ENCODE data around the gene ANKRD31.
A peak's percentile ranks its signal among the peaks of the same experiment; 100 is the strongest.
"Not testable (repeated sequence)": the region's sequence is repeated elsewhere in the genome, so short reads cannot be mapped to it uniquely, and the experiment has no call there.

Gene ANKRD31

DNA sequence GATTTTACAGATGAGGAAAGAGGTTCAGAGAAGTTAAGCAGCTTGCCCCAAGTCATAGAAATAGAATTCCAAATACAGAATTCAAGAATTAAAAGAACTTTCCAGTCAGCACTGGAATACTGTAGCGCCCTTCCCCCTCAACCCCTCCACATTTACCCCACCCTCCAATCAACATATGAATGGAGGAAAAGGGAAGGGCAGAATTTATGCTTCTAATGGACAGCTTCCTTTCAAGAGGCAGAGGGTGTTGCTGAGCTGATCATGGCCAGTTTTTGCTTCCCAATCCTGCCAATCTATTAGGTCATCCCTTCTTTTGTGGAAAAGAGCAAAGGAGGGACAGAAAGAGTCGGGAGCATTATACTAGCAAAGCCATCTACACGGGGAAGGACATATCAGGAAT is 39.1 kb upstream of the ANKRD31 start:
- DNase-seq (ENCODE audit: low read depth): no peak
- H3K4me3 ChIP-seq (ENCODE audit: low read depth, low read length): no peak overlapping the region
- TF ChIP-seq, protein P1, sequence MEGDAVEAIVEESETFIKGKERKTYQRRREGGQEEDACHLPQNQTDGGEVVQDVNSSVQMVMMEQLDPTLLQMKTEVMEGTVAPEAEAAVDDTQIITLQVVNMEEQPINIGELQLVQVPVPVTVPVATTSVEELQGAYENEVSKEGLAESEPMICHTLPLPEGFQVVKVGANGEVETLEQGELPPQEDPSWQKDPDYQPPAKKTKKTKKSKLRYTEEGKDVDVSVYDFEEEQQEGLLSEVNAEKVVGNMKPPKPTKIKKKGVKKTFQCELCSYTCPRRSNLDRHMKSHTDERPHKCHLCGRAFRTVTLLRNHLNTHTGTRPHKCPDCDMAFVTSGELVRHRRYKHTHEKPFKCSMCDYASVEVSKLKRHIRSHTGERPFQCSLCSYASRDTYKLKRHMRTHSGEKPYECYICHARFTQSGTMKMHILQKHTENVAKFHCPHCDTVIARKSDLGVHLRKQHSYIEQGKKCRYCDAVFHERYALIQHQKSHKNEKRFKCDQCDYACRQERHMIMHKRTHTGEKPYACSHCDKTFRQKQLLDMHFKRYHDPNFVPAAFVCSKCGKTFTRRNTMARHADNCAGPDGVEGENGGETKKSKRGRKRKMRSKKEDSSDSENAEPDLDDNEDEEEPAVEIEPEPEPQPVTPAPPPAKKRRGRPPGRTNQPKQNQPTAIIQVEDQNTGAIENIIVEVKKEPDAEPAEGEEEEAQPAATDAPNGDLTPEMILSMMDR (IDR thresholded peaks at IDR 0.05; ENCODE audit: low read depth, low read length, missing control alignments): no peak

DNA sequence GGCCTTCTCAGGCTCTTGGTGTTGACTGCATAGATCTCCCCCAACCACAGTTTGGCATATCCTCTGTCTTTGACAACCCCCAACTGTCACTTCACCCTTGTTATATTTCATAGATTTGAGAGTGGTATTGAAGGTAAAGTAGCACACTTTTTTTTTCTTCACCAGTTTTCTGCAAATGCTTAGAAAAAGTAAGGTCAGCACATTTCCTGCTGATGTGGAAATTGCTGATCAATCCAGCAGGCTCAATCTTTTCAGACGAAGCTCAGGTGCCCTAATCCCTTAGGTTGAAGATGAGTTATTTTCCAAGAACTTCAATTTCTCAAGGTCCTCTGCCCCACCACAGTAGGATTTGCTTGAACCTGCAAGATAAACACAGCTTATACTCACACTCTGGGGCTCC is 38.5 kb upstream of the ANKRD31 start:
- TF ChIP-seq, protein P1 (IDR thresholded peaks at IDR 0.05; ENCODE audit: low read depth, low read length, missing control alignments): no peak
- DNase-seq (ENCODE audit: low read depth): no peak

DNA sequence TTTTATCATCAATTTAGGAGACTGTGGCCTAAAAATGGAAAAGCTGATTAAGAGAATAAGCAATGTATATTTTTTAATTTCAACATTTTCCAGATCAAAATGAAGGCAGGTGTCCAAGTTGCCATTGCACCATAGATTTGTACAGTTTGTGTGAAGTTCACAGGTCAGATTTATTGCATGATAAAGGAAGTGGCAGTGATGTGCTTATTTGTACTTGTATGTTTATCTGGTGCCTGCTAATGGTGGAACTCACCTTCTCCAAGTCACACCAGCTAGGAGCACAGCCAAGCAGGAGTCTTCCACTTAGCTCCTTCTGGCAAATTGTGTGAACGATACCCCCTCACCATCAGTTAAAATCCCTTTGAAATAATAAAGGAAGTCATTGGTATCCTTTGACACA is 37.8 kb upstream of the ANKRD31 start:
- H3K4me3 ChIP-seq (ENCODE audit: low read depth, low read length): no peak overlapping the region
- TF ChIP-seq, protein P1 (IDR thresholded peaks at IDR 0.05; ENCODE audit: low read depth, low read length, missing control alignments): no peak
- no peak for DNase-seq (ENCODE audit: low read depth)

More for the DNA sequence above, 38.5 kb upstream of the ANKRD31 start:
- no peak overlapping the region for H3K4me3 ChIP-seq (ENCODE audit: low read depth, low read length)

DNA sequence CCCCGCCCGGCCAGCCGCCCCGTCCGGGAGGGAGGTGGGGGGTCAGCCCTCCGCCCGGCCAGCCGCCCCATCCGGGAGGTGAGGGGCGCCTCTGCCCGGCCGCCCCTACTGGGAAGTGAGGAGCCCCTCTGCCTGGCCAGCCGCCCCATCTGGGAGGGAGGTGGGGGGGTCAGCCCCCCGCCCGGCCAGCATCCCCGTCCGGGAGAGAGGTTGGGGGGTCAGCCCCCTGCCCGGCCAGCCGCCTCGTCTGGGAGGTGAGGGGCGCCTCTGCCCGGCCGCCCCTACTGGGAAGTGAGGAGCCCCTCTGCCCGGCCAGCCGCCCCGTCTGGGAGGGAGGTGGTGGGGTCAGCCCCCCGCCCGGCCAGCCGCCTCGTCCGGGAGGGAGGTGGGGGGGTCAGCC is 33.9 kb upstream of the ANKRD31 start:
- not testable (repeated sequence) for H3K4me3 ChIP-seq (ENCODE audit: low read depth, low read length); DNase-seq (ENCODE audit: low read depth)

DNA sequence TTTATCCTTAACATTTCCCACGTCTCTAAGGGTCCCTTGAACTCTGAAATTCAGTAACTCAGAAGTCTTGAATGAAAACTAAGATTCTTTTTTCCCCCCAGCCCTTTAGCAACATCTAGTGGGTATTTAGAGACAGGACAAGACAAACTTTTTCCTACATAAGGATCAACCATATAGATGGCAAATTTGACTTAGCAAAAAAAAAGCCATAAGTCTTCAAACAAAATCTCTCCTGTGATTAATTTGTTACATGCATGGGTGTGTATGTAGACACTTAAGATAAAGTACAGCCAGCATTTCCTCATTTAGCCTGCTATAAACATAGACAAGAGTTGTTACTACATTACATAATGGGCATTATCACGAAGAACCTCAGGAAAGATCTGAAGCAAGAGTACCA is 29.1 kb upstream of the ANKRD31 start:
- no peak for DNase-seq (ENCODE audit: low read depth)
- H3K4me3 ChIP-seq (ENCODE audit: low read depth, low read length): no peak overlapping the region
- TF ChIP-seq, protein P1 (IDR thresholded peaks at IDR 0.05; ENCODE audit: low read depth, low read length, missing control alignments): peak; percentile 37

DNA sequence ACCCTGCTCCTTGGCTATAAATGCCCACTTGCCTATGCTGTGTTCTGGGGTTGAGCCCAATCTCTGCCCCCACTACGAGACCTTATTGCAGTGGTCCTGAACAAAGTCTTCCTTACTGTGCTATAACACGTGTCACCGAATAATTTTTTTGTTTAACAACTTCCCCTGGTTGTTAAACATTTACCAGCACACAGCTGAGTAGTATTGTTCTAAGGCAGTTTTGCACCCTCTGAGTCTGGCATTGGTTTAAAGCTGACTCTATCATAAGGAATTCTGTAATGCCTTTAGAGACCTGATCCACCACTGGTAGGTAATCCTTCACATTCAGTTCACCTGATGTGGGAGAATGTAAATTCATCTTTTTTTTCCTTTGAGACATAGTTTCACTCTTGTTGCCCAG is 25.6 kb upstream of the ANKRD31 start:
- DNase-seq (ENCODE audit: low read depth): no peak
- TF ChIP-seq, protein P1 (IDR thresholded peaks at IDR 0.05; ENCODE audit: low read depth, low read length, missing control alignments): no peak
- H3K4me3 ChIP-seq (ENCODE audit: low read depth, low read length): no peak overlapping the region

DNA sequence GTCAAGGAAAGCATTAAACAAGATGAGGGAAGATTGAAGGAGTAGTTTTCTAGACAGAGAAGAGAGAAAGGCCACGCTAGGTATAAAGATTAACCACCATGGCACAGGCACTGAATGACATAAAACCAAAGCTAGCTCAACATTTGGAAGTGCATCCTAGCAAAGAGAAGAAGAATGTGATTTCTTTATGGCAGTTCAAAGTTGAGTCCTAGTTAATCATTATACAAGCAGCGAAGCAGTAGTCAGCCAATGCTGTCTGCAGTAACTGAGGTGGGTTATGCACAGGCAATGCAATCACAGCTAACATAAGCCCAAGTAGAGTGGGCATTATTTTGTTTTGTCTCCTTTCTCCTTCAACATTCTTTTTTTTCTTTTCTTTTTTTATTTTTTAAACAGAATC is 24.0 kb upstream of the ANKRD31 start:
- no peak overlapping the region for H3K4me3 ChIP-seq (ENCODE audit: low read depth, low read length)
- TF ChIP-seq, protein P1 (IDR thresholded peaks at IDR 0.05; ENCODE audit: low read depth, low read length, missing control alignments): no peak
- no peak for DNase-seq (ENCODE audit: low read depth)

DNA sequence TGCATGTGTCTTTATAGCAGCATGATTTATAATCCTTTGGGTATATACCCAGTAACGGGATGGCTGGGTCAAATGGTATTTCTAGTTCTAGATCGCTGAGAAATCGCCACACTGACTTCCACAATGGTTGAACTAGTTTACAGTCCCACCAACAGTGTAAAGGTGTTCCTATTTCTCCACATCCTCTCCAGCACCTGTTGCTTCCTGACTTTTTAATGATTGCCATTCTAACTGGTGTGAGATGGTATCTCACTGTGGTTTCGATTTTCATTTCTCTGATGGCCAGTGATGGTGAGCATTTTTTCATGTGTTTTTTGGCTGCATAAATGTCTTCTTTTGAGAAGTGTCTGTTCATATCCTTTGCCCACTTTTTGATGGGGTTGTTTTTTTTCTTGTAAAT is 13.8 kb upstream of the ANKRD31 start:
- not testable (repeated sequence) for H3K4me3 ChIP-seq (ENCODE audit: low read depth, low read length); DNase-seq (ENCODE audit: low read depth)
